Panc1 (cell line): ENCODE measurements around the gene TSHZ3. TPM values are rescaled to one million over a fixed set of nuclear protein-coding genes. Genes with fewer than 3 reads are reported as not detected.

Experiments used
- ATAC-seq: fragments of 200-7000 bp; cut with Tn5 transposase; 2 replicates; pipeline ENCODE4 v1.9.1; 2020; ENCODE audit warnings: mild to moderate bottlenecking, moderate library complexity
- BruUV-seq: library from RNA; stranded (reverse); fragments of 400-500 nt; replicated peaks from 2 replicates; lab custom pipeline; 2021; lab: Mats Ljungman, UMichigan
- CTCF ChIA-PET: fragments of 300-600 bp; sonication (Branson Sonifier 250); formaldehyde crosslinking; loops from one replicate; lab custom pipeline; 2022; ENCODE audit warnings: antibody characterized with exemption; lab: Charles Lee
- POLR2A ChIA-PET: fragments of 300-600 bp; sonication (Branson Sonifier 250); formaldehyde crosslinking; loops from one replicate; lab custom pipeline; 2022; ENCODE audit warnings: antibody characterized with exemption; lab: Charles Lee
- DNase-seq: peaks from one replicate; pipeline ENCODE4 v3.0.0-alpha.2; 2010; ENCODE audit warnings: low read depth, low spot score
- H3K27ac ChIP-seq: 2 replicates; pipeline ENCODE4 v1.5.1; 2011; ENCODE audit warnings: mild to moderate bottlenecking, low read length, inconsistent platforms
- H3K27me3 ChIP-seq: fragments of 200-500 bp; sonication (Bioruptor generic); 2 replicates; pipeline ENCODE4 v1.6.0; 2014; ENCODE audit warnings: low read length, inconsistent platforms; ENCODE audit not compliant: control insufficient read depth, insufficient read depth
- H3K36me3 ChIP-seq: fragments of 200-500 bp; sonication (Bioruptor generic); 2 replicates; pipeline ENCODE4 v1.5.1; 2014; ENCODE audit warnings: inconsistent platforms, mild to moderate bottlenecking, low read length, moderate library complexity; ENCODE audit not compliant: control insufficient read depth, insufficient read depth
- H3K4me1 ChIP-seq: 2 replicates; pipeline ENCODE4 v1.5.1; 2011; ENCODE audit warnings: inconsistent platforms, mild to moderate bottlenecking, low read length, moderate library complexity; ENCODE audit not compliant: control insufficient read depth, insufficient read depth
- H3K4me3 ChIP-seq, 2 experiments: 2 replicates each; pipeline ENCODE4 v1.5.1; 2011 to 2012; ENCODE audit warnings: low read depth in 2 of 2, low read length in 2 of 2, mild to moderate bottlenecking in 2 of 2, inconsistent platforms in 1 of 2, moderate library complexity in 1 of 2
- H3K9me3 ChIP-seq: fragments of 200-500 bp; sonication (Bioruptor generic); 2 replicates; pipeline ENCODE4 v1.5.1; 2014; ENCODE audit warnings: low read depth, mild to moderate bottlenecking, inconsistent platforms, low read length, moderate library complexity; ENCODE audit not compliant: control insufficient read depth, insufficient read depth
- POLR2AphosphoS5 ChIP-seq: IDR thresholded peaks from 2 replicates; pipeline ENCODE4 v1.6.1; 2012; ENCODE audit warnings: mild to moderate bottlenecking, low read depth, low read length, moderate library complexity
- SIN3A ChIP-seq: IDR thresholded peaks from 2 replicates; pipeline ENCODE4 v1.6.1; 2012; ENCODE audit warnings: low read depth, mild to moderate bottlenecking, low read length, moderate library complexity, borderline replicate concordance; ENCODE audit not compliant: insufficient read depth
- TCF7L2 ChIP-seq: IDR thresholded peaks from 2 replicates; pipeline ENCODE4 v1.6.1; 2011; ENCODE audit warnings: mild to moderate bottlenecking, low read depth, low read length, inconsistent platforms
- in situ Hi-C: cut with HindIII; loops from 2 replicates; pipeline ENCODE4 v1.10.0; 2016; ENCODE audit warnings: low sequenced_read_pairs, low pct_unique_long_range_greater_than_20kb
- intact Hi-C: fragments of 100-400 bp; cut with micrococcal nuclease; formaldehyde crosslinking; loops from one replicate; pipeline ENCODE4 v1.10.0; 2022; ENCODE audit not compliant: unreplicated experiment
- total RNA-seq: library from RNA; stranded (reverse); gene quantifications from one replicate; pipeline ENCODE4 v1.2.1, GENCODE V29; 2021; ENCODE audit not compliant: unreplicated experiment
- TF ChIP-seq, protein P1 (sequence below): fragments of 450-650 bp; IDR thresholded peaks from 2 replicates; pipeline ENCODE4 v1.5.1; 2017; ENCODE audit warnings: mild to moderate bottlenecking
- TF ChIP-seq, protein P2 (sequence below), 2 experiments: IDR thresholded peaks; 2 replicates each; pipeline ENCODE4 v1.6.1; 2011 to 2012; ENCODE audit warnings: low read depth in 2 of 2, control low read depth in 1 of 2, low read length in 1 of 2, mild to moderate bottlenecking in 1 of 2, moderate library complexity in 1 of 2; ENCODE audit not compliant: insufficient read depth in 1 of 2

TSHZ3 gene
- total RNA-seq, 1 experiment from 2014 or later = 7.8 TPM

DNA sequence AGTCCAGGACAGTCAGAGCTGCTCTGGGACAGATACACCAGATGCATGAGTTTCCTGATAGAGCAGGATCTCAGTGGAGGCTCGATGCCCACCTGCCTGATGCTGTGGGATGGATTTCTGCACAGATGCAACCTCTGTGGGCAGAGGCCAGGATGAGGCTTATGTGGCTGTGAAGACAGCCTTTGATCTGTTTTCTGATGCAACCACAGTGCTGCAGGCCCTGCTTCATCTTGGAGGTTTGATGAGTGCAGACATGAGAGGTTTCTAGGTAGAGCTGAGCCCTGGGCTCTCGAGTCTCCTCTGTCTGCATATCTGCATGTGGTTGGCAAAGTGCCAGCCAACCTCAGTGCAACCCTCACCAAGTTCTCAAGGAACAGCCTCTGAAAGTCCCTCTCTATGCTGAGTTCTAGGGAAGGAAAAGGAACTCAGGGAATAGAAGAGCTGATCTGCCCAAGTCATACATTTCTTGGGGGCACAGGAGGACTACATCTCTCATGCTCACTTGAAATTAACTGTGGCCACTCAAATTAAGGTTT is 23.1 kb upstream of the TSHZ3 start:
- ATAC-seq = no peak
- POLR2A ChIA-PET = no interaction called here
- in situ Hi-C loops = no loop called here
- no peaks in the 10 kb centered on the region for H3K4me1 ChIP-seq
- DNase-seq = no peak
- H3K36me3 ChIP-seq = no peaks in the 10 kb centered on the region
- no peak overlapping the region for H3K4me3 ChIP-seq
- no peaks in the 10 kb centered on the region for H3K27me3 ChIP-seq
- CTCF ChIA-PET = interaction anchor here (0.5 to 0.9 kb wide), 2 partner anchors 13 to 702 kb away, joined by 3 read pairs; no protein-coding TSS in a partner anchor
- TF ChIP-seq, protein P1, sequence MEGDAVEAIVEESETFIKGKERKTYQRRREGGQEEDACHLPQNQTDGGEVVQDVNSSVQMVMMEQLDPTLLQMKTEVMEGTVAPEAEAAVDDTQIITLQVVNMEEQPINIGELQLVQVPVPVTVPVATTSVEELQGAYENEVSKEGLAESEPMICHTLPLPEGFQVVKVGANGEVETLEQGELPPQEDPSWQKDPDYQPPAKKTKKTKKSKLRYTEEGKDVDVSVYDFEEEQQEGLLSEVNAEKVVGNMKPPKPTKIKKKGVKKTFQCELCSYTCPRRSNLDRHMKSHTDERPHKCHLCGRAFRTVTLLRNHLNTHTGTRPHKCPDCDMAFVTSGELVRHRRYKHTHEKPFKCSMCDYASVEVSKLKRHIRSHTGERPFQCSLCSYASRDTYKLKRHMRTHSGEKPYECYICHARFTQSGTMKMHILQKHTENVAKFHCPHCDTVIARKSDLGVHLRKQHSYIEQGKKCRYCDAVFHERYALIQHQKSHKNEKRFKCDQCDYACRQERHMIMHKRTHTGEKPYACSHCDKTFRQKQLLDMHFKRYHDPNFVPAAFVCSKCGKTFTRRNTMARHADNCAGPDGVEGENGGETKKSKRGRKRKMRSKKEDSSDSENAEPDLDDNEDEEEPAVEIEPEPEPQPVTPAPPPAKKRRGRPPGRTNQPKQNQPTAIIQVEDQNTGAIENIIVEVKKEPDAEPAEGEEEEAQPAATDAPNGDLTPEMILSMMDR = no peak
- TF ChIP-seq POLR2AphosphoS5 (no peak), SIN3A (no peak), TCF7L2 (0 out of 2 replicates have a peak, but pooled peaks have one; percentile 28)
- TF ChIP-seq, protein P2, sequence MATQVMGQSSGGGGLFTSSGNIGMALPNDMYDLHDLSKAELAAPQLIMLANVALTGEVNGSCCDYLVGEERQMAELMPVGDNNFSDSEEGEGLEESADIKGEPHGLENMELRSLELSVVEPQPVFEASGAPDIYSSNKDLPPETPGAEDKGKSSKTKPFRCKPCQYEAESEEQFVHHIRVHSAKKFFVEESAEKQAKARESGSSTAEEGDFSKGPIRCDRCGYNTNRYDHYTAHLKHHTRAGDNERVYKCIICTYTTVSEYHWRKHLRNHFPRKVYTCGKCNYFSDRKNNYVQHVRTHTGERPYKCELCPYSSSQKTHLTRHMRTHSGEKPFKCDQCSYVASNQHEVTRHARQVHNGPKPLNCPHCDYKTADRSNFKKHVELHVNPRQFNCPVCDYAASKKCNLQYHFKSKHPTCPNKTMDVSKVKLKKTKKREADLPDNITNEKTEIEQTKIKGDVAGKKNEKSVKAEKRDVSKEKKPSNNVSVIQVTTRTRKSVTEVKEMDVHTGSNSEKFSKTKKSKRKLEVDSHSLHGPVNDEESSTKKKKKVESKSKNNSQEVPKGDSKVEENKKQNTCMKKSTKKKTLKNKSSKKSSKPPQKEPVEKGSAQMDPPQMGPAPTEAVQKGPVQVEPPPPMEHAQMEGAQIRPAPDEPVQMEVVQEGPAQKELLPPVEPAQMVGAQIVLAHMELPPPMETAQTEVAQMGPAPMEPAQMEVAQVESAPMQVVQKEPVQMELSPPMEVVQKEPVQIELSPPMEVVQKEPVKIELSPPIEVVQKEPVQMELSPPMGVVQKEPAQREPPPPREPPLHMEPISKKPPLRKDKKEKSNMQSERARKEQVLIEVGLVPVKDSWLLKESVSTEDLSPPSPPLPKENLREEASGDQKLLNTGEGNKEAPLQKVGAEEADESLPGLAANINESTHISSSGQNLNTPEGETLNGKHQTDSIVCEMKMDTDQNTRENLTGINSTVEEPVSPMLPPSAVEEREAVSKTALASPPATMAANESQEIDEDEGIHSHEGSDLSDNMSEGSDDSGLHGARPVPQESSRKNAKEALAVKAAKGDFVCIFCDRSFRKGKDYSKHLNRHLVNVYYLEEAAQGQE (IDR thresholded peaks at IDR 0.05; ENCODE audit: insufficient read depth in 1 of 2, low read depth in 2 of 2, low read length in 1 of 2) = no peak
- intact Hi-C loops = no loop called here
- no TSS peak for BruUV-seq
- no peak overlapping the region for H3K27ac ChIP-seq
- no peaks in the 10 kb centered on the region for H3K9me3 ChIP-seq

DNA sequence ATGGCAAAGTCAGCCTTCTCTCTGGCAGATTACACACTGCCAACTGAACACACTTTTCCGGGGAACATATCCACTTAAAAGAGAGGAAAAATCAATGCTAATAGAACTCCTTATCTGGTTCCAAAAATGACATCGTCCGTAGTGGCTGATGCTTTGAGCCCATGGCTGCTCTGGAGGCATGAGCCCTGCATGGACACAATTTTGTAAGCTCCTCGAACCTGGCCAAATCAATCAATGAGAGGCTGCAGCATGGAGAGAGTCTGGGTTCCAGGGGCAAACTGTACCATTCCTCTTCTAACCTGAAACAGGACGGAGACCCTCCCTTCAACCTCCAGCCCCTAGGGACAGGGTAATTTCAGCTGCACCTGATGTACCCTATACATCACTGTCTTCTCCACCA is 21.0 kb upstream of the TSHZ3 start:
- intact Hi-C loops = no loop called here
- no peaks in the 10 kb centered on the region for H3K9me3 ChIP-seq
- H3K36me3 ChIP-seq = no peaks in the 10 kb centered on the region
- no peak overlapping the region for H3K27ac ChIP-seq
- BruUV-seq = no TSS peak
- no peak for TF ChIP-seq TCF7L2
- TF ChIP-seq, protein P1 = no peak
- TF ChIP-seq SIN3A = no peak
- TF ChIP-seq POLR2AphosphoS5 = no peak
- TF ChIP-seq, protein P2 (IDR thresholded peaks at IDR 0.05; ENCODE audit: insufficient read depth in 1 of 2, low read depth in 2 of 2, low read length in 1 of 2) = no peak
- POLR2A ChIA-PET = no interaction called here
- ATAC-seq = no peak
- in situ Hi-C loops = no loop called here
- DNase-seq = no peak
- CTCF ChIA-PET = no interaction called here
- H3K27me3 ChIP-seq = peaks cover 4% of the 10 kb centered on the region; the same call in 1 of the 2 replicates
- no peaks in the 10 kb centered on the region for H3K4me1 ChIP-seq
- H3K4me3 ChIP-seq = no peak overlapping the region
